ENCODE results near the gene PEPD. TPM values are rescaled to one million over a fixed set of nuclear protein-coding genes. Genes with fewer than 3 reads are reported as not detected.

The PEPD gene
- total RNA-seq, 2 experiments from 2014 or later: 17.5 to 23.0 TPM

- ChIA-PET CTCF (no interaction called here), POLR2A (no interaction called here)
- peaks cover 6% of the 10 kb centered on the region for H3K4me1 Mint-ChIP-seq (ENCODE audit: low read depth)
- no peak overlapping the region for H3K4me3 ChIP-seq (ENCODE audit: low read length)
- H3K36me3 ChIP-seq (ENCODE audit: insufficient read depth, low read length): peaks cover 15% of the 10 kb centered on the region
- no peak for TF ChIP-seq CTCF (IDR thresholded peaks at IDR 0.05)
- H3K4me1 ChIP-seq (ENCODE audit: insufficient read depth, low read length): no peaks in the 10 kb centered on the region
- H3K27me3 Mint-ChIP-seq: no peaks in the 10 kb centered on the region
- peaks cover 17% of the 10 kb centered on the region for H3K36me3 Mint-ChIP-seq (ENCODE audit: low read depth)
- H3K27ac ChIP-seq (ENCODE audit: low read depth in 1 of 2, low read length in 2 of 2): no peak overlapping the region
- no peaks in the 10 kb centered on the region for H3K9me3 Mint-ChIP-seq
- no peak overlapping the region for H3K4me3 Mint-ChIP-seq
- no peak overlapping the region for H3K27ac Mint-ChIP-seq
- intact Hi-C loops (cut with DNase I, micrococcal nuclease): no loop called here
- ATAC-seq (ENCODE audit: poor library complexity) (no peak), DNase-seq (no peak)
- no peaks in the 10 kb centered on the region for H3K9me3 ChIP-seq (ENCODE audit: control insufficient read depth in 1 of 2, insufficient read depth in 1 of 2, low read length in 2 of 2)
- H3K27me3 ChIP-seq (ENCODE audit: control insufficient read depth in 1 of 2, insufficient read depth in 2 of 2, low read length in 2 of 2): no peaks in the 10 kb centered on the region
Measured at GRCh38 chr19:33387351-33388230, 134.0 kb downstream of the PEPD start.

- H3K9me3 ChIP-seq (ENCODE audit: control insufficient read depth in 1 of 2, insufficient read depth in 1 of 2, low read length in 2 of 2): no peaks in the 10 kb centered on the region
- intact Hi-C loops (cut with DNase I, micrococcal nuclease): no loop called here
Measured at GRCh38 chr19:33386361-33386858, 135.2 kb downstream of the PEPD start.

GRCh38 chr19:33385956-33386355, 135.6 kb downstream of the PEPD start:
- ATAC-seq (ENCODE audit: poor library complexity) (no peak), DNase-seq (peak in 1 of 14 experiments; percentile 21)
- intact Hi-C loops (cut with DNase I, micrococcal nuclease): no loop called here
- H3K4me3 Mint-ChIP-seq: no peak overlapping the region
- H3K36me3 Mint-ChIP-seq (ENCODE audit: low read depth): peaks cover 30% of the 10 kb centered on the region
- Histone ChIP-seq H3K9me3 (ENCODE audit: control insufficient read depth in 1 of 2, insufficient read depth in 1 of 2, low read length in 2 of 2) (no peaks in the 10 kb centered on the region), H3K27me3 (ENCODE audit: control insufficient read depth in 1 of 2, insufficient read depth in 2 of 2, low read length in 2 of 2) (no peaks in the 10 kb centered on the region), H3K4me1 (ENCODE audit: insufficient read depth, low read length) (no peaks in the 10 kb centered on the region), H3K36me3 (ENCODE audit: insufficient read depth, low read length) (peaks cover 21% of the 10 kb centered on the region), H3K27ac (ENCODE audit: low read depth in 1 of 2, low read length in 2 of 2) (no peak overlapping the region), H3K4me3 (ENCODE audit: low read length) (no peak overlapping the region)
- peaks cover 6% of the 10 kb centered on the region for H3K4me1 Mint-ChIP-seq (ENCODE audit: low read depth)
- ChIA-PET CTCF (interaction anchor here (0.5 kb wide), 1 partner anchor 272 kb away, joined by 3 read pairs; no protein-coding TSS in a partner anchor), POLR2A (interaction anchor here (2.2 kb wide), 1 partner anchor 12 kb away, joined by 9 read pairs; the partner anchor contains the start of gene CEBPG)
- TF ChIP-seq CTCF (IDR thresholded peaks at IDR 0.05): no peak
- H3K27ac Mint-ChIP-seq: no peak overlapping the region
- no peaks in the 10 kb centered on the region for H3K27me3 Mint-ChIP-seq
- no peaks in the 10 kb centered on the region for H3K9me3 Mint-ChIP-seq

More at GRCh38 chr19:33386361-33386858, 135.2 kb downstream of the PEPD start:
- ChIA-PET POLR2A (interaction anchor here (2.2 kb wide), 1 partner anchor 13 kb away, joined by 9 read pairs; the partner anchor contains the start of gene CEBPG), CTCF (interaction anchor here (0.5 kb wide), 1 partner anchor 272 kb away, joined by 3 read pairs; no protein-coding TSS in a partner anchor)
- H3K27me3 ChIP-seq (ENCODE audit: control insufficient read depth in 1 of 2, insufficient read depth in 2 of 2, low read length in 2 of 2): no peaks in the 10 kb centered on the region
- no peak overlapping the region for H3K27ac ChIP-seq (ENCODE audit: low read depth in 1 of 2, low read length in 2 of 2)
- Mint-ChIP-seq H3K36me3 (ENCODE audit: low read depth) (peaks cover 25% of the 10 kb centered on the region), H3K27ac (no peak overlapping the region), H3K4me1 (ENCODE audit: low read depth) (peaks cover 6% of the 10 kb centered on the region), H3K9me3 (no peaks in the 10 kb centered on the region), H3K27me3 (no peaks in the 10 kb centered on the region), H3K4me3 (no peak overlapping the region)
- peaks cover 16% of the 10 kb centered on the region for H3K36me3 ChIP-seq (ENCODE audit: insufficient read depth, low read length)
- TF ChIP-seq CTCF (IDR thresholded peaks at IDR 0.05): no peak
- no peak overlapping the region for H3K4me3 ChIP-seq (ENCODE audit: low read length)
- ATAC-seq (ENCODE audit: poor library complexity): no peak
- H3K4me1 ChIP-seq (ENCODE audit: insufficient read depth, low read length): no peaks in the 10 kb centered on the region
- peak in 1 of 14 experiments; percentile 24 for DNase-seq

Data from CD4-positive, alpha-beta T cell (primary cell).